ENCODE data around the gene RPS6KC1. TPM values are rescaled to one million over a fixed set of nuclear protein-coding genes. Genes with fewer than 3 reads are reported as not detected.
A peak's percentile ranks its signal among the peaks of the same experiment; 100 is the strongest.

The RPS6KC1 gene
- polyA plus RNA-seq, 4 donors, result 5.7 to 11.1 (median 5.8) TPM

DNA sequence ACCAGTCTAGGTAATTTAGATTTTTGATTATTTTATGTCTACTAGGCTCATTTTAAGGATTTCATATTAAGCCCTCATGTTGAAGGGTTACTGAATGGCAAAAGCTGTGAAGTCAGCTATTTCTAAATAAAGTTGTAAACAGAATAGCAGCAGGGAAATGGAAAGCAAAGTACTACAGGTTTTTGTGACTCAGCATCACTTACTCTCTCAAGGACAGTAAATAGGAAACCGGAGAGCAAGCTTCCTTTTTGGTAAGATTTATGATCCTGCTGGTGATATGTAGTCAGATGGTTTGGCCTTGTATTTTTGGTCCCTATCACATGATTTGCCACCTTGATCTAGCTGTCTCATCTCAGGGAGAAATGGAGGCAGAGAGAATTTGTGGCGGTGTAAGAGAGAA, 226.0 kb downstream of the RPS6KC1 start:
- H3K27ac ChIP-seq (ENCODE audit: low read depth in 1 of 3, low read length in 2 of 3), result no peak overlapping the region
- DNase-seq (no peak), FAIRE-seq (no peak)
- H3K36me3 ChIP-seq (ENCODE audit: control insufficient read depth in 3 of 3, insufficient read depth in 2 of 3, low read depth in 1 of 3, low read length in 3 of 3), result peaks cover 0 to 6% (median 0%) of the 10 kb centered on the region in 3 donors
- no peak overlapping the region for H3K4me3 ChIP-seq (ENCODE audit: low read depth in 1 of 3, low read length in 3 of 3)
- no peaks in the 10 kb centered on the region for H3K9me3 ChIP-seq (ENCODE audit: control insufficient read depth in 2 of 2, insufficient read depth in 1 of 2, low read depth in 1 of 2, low read length in 1 of 2)
- no peaks in the 10 kb centered on the region for H3K4me1 ChIP-seq (ENCODE audit: control insufficient read depth in 3 of 3, insufficient read depth in 2 of 3, low read depth in 1 of 3, low read length in 2 of 3)
- no peaks in the 10 kb centered on the region for H3K27me3 ChIP-seq (ENCODE audit: control insufficient read depth in 3 of 3, insufficient read depth in 3 of 3, low read length in 3 of 3)
- WGBS, 3 donors, result 81 to 93% (median 85%) methylated on average over 2 of the region's 2 CpGs

DNA sequence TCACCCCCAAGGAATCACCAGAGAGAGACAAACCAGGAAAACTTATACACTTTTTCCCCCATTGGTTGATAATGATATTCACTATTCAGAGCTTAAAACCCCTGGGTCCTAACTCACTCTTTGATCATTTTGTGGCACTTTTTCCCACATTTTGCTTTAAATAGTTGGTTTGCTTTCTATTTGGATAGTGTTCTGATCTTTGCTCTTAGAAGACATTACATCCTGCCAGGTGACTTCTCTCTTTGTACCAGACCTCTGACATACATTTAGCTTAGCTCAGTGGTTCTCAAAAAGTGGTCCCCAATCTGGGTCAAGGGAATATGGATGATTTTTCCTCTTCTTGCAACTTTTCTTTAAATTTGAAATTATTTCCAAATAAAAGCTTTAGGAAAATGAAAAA, 228.4 kb downstream of the RPS6KC1 start:
- DNase-seq (no peak), FAIRE-seq (no peak)
- H3K4me3 ChIP-seq (ENCODE audit: low read depth in 1 of 3, low read length in 3 of 3), result no peak overlapping the region
- H3K27me3 ChIP-seq (ENCODE audit: control insufficient read depth in 3 of 3, insufficient read depth in 3 of 3, low read length in 3 of 3), result no peaks in the 10 kb centered on the region
- H3K4me1 ChIP-seq (ENCODE audit: control insufficient read depth in 3 of 3, insufficient read depth in 2 of 3, low read depth in 1 of 3, low read length in 2 of 3), result no peaks in the 10 kb centered on the region
- no peaks in the 10 kb centered on the region for H3K9me3 ChIP-seq (ENCODE audit: control insufficient read depth in 2 of 2, insufficient read depth in 1 of 2, low read depth in 1 of 2, low read length in 1 of 2)
- H3K27ac ChIP-seq (ENCODE audit: low read depth in 1 of 3, low read length in 2 of 3), result no peak overlapping the region
- peaks cover 0 to 2% (median 0%) of the 10 kb centered on the region in 3 donors for H3K36me3 ChIP-seq (ENCODE audit: control insufficient read depth in 3 of 3, insufficient read depth in 2 of 3, low read depth in 1 of 3, low read length in 3 of 3)

DNA sequence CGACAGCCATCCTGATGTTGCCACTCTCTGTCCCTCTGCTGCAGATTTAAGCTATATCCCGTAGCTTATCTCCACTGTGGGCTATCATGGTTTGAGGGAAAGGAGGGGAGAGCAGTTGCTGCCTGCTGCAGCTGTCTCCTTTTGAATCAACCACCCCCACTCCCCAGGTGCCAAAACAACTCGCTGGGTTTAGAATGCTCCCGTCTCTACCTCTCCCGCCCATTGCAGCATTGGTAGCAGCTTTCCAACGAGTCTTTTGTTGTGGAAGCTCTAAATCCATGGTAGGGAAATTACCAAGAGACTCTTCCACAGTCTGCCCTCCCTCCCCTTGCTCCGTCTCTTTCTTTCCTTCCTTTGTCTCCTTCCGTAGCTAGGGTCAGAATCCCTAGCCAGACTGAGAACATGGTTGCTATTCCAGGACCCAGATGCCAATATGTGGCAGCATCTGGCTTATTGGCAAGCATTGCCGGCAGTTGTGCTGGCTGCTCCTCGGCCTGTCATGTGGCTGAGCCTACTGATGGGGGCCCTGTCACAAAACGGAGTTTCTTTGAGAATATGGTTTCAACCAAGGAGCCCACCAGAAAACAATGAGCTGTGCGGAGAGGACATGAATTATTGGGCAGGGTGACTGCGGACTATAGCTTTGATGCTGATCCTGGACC, 230.7 kb downstream of the RPS6KC1 start:
- 80 to 88% (median 84%) methylated on average over 13 of the region's 13 CpGs for WGBS, 3 donors
- H3K27ac ChIP-seq (ENCODE audit: low read depth in 1 of 3, low read length in 2 of 3), result no peak overlapping the region
- no peaks in the 10 kb centered on the region for H3K36me3 ChIP-seq (ENCODE audit: control insufficient read depth in 3 of 3, insufficient read depth in 2 of 3, low read depth in 1 of 3, low read length in 3 of 3)
- no peaks in the 10 kb centered on the region for H3K4me1 ChIP-seq (ENCODE audit: control insufficient read depth in 3 of 3, insufficient read depth in 2 of 3, low read depth in 1 of 3, low read length in 2 of 3)
- no peak overlapping the region for H3K4me3 ChIP-seq (ENCODE audit: low read depth in 1 of 3, low read length in 3 of 3)
- no peak for FAIRE-seq
- H3K9me3 ChIP-seq (ENCODE audit: control insufficient read depth in 2 of 2, insufficient read depth in 1 of 2, low read depth in 1 of 2, low read length in 1 of 2), result no peaks in the 10 kb centered on the region
- no peak for DNase-seq
- H3K27me3 ChIP-seq (ENCODE audit: control insufficient read depth in 3 of 3, insufficient read depth in 3 of 3, low read length in 3 of 3), result no peaks in the 10 kb centered on the region

DNA sequence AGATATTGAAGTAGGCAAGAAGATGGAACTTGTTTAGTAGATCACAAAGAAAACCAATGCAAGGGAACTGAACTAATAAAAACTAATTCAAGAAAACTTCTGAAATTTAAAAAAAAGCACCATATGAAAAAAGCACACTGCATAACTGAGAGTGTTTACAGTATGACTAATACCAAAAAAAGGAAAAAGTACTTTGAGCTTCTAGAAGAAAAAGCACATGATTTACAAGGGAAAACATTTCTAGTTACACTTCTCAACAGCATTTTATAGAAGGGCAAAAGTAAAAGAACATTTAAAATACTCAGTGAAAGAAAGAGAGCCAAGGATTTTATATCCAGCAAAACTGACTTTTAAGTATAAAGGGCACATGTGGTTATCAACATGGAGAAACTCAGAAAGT, 233.6 kb downstream of the RPS6KC1 start:
- DNase-seq (no peak), FAIRE-seq (no peak)
- Histone ChIP-seq H3K4me3 (ENCODE audit: low read depth in 1 of 3, low read length in 3 of 3) (no peak overlapping the region), H3K4me1 (ENCODE audit: control insufficient read depth in 3 of 3, insufficient read depth in 2 of 3, low read depth in 1 of 3, low read length in 2 of 3) (no peaks in the 10 kb centered on the region), H3K36me3 (ENCODE audit: control insufficient read depth in 3 of 3, insufficient read depth in 2 of 3, low read depth in 1 of 3, low read length in 3 of 3) (no peaks in the 10 kb centered on the region), H3K9me3 (ENCODE audit: control insufficient read depth in 2 of 2, insufficient read depth in 1 of 2, low read depth in 1 of 2, low read length in 1 of 2) (no peaks in the 10 kb centered on the region), H3K27ac (ENCODE audit: low read depth in 1 of 3, low read length in 2 of 3) (no peak overlapping the region), H3K27me3 (ENCODE audit: control insufficient read depth in 3 of 3, insufficient read depth in 3 of 3, low read length in 3 of 3) (no peaks in the 10 kb centered on the region)

DNA sequence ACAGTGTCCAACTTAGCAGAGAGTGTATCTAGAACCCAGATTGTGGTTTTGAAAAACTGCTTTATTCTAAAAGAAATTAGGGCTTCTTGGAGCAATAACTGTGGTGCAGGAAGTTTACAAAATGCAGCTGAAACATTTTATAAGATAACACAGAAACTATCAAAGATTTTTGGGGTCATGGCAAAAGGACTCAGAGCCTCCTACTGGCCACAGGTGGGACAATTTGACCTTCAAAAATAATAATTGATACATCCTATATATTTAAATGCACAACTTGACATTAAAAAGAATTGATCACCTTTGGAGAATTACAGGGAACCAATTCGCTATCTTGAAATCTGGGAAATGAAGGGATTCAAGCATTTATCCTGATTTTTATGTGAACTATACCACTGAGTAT, 235.2 kb downstream of the RPS6KC1 start:
- H3K4me3 ChIP-seq (ENCODE audit: low read depth in 1 of 3, low read length in 3 of 3), result no peak overlapping the region
- no peaks in the 10 kb centered on the region for H3K9me3 ChIP-seq (ENCODE audit: control insufficient read depth in 2 of 2, insufficient read depth in 1 of 2, low read depth in 1 of 2, low read length in 1 of 2)
- H3K27me3 ChIP-seq (ENCODE audit: control insufficient read depth in 3 of 3, insufficient read depth in 3 of 3, low read length in 3 of 3), result no peaks in the 10 kb centered on the region
- no peaks in the 10 kb centered on the region for H3K4me1 ChIP-seq (ENCODE audit: control insufficient read depth in 3 of 3, insufficient read depth in 2 of 3, low read depth in 1 of 3, low read length in 2 of 3)
- no peaks in the 10 kb centered on the region for H3K36me3 ChIP-seq (ENCODE audit: control insufficient read depth in 3 of 3, insufficient read depth in 2 of 3, low read depth in 1 of 3, low read length in 3 of 3)
- DNase-seq (no peak), FAIRE-seq (no peak)
- WGBS, 3 donors, result 85 to 95% (median 92%) methylated on average over 1 of the region's 1 CpG
- H3K27ac ChIP-seq (ENCODE audit: low read depth in 1 of 3, low read length in 2 of 3), result no peak overlapping the region

DNA sequence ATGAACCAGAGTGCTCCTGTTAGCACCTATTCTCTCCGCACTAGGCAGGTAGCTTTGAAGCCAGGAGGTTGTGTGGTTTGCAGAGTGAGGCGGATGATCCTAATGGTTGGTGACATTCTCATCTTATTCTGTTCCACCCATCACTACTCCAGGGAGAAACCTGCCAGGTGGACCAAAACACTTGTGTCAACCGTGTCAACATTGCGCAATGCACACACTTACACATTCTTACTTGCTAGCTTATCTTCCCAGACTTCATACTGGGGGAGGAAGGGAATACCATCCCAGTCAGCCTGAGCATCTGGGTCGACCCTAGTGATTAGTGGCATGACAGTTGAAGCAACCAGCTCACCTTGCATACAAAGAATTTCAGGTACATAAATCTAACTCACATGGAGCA, 236.9 kb downstream of the RPS6KC1 start:
- no peaks in the 10 kb centered on the region for H3K36me3 ChIP-seq (ENCODE audit: control insufficient read depth in 3 of 3, insufficient read depth in 2 of 3, low read depth in 1 of 3, low read length in 3 of 3)
- no peaks in the 10 kb centered on the region for H3K9me3 ChIP-seq (ENCODE audit: control insufficient read depth in 2 of 2, insufficient read depth in 1 of 2, low read depth in 1 of 2, low read length in 1 of 2)
- DNase-seq (peak in 1 of 2 donors; percentile 31), FAIRE-seq (no peak)
- H3K4me3 ChIP-seq (ENCODE audit: low read depth in 1 of 3, low read length in 3 of 3), result no peak overlapping the region
- no peaks in the 10 kb centered on the region for H3K4me1 ChIP-seq (ENCODE audit: control insufficient read depth in 3 of 3, insufficient read depth in 2 of 3, low read depth in 1 of 3, low read length in 2 of 3)
- H3K27me3 ChIP-seq (ENCODE audit: control insufficient read depth in 3 of 3, insufficient read depth in 3 of 3, low read length in 3 of 3), result no peaks in the 10 kb centered on the region
- 65 to 82% (median 71%) methylated on average over 5 of the region's 5 CpGs for WGBS, 3 donors
- no peak overlapping the region for H3K27ac ChIP-seq (ENCODE audit: low read depth in 1 of 3, low read length in 2 of 3)

DNA sequence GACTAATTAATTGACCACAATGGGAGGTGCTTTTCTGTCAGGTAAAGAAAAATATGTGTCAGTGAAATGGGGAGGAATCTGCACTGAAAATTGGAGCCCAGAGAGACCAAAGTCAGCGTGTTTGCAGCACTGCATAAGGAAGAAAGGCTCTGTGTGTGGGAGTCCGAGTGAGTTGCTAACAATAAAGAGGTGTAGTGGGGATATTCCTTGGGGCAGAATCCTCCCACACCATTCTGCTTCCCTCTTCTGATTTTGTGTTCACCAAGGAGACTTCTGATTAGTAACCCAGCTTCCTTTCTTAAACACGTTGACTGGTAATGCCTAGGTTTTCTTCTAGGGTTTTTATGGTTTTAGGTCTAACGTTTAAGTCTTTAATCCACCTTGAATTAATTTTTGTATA, 240.5 kb downstream of the RPS6KC1 start:
- no peaks in the 10 kb centered on the region for H3K27me3 ChIP-seq (ENCODE audit: control insufficient read depth in 3 of 3, insufficient read depth in 3 of 3, low read length in 3 of 3)
- FAIRE-seq, result no peak

DNA sequence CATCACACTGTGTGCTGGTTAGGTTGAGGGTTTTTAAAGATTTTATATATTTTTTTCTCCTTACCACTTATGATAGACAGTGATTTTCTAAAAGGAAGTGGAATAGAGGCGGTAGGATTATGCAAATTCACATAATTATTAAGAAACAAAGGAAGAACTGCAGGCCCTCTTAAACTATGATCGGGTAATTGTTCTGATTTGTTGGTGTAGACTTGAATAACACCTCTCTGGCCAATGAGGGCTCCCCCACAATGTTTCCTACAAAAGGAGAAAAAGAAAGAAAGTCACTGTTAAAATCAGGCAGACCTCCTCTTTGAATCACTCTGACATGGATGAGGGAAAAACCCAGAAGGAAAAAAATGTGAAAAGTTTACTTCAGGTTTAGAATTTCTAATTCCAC, 241.6 kb downstream of the RPS6KC1 start:
- Histone ChIP-seq H3K27me3 (ENCODE audit: control insufficient read depth in 3 of 3, insufficient read depth in 3 of 3, low read length in 3 of 3) (no peaks in the 10 kb centered on the region), H3K9me3 (ENCODE audit: control insufficient read depth in 2 of 2, insufficient read depth in 1 of 2, low read depth in 1 of 2, low read length in 1 of 2) (peaks cover 1 to 11% of the 10 kb centered on the region in 2 donors), H3K4me1 (ENCODE audit: control insufficient read depth in 3 of 3, insufficient read depth in 2 of 3, low read depth in 1 of 3, low read length in 2 of 3) (no peaks in the 10 kb centered on the region), H3K27ac (ENCODE audit: low read depth in 1 of 3, low read length in 2 of 3) (no peak overlapping the region), H3K4me3 (ENCODE audit: low read depth in 1 of 3, low read length in 3 of 3) (no peak overlapping the region), H3K36me3 (ENCODE audit: control insufficient read depth in 3 of 3, insufficient read depth in 2 of 3, low read depth in 1 of 3, low read length in 3 of 3) (no peaks in the 10 kb centered on the region)
- no peak for FAIRE-seq
- DNase-seq, result no peak
- 83 to 91% (median 88%) methylated on average over 2 of the region's 2 CpGs for WGBS, 3 donors

More for the DNA sequence above, 240.5 kb downstream of the RPS6KC1 start:
- Histone ChIP-seq H3K4me1 (ENCODE audit: control insufficient read depth in 3 of 3, insufficient read depth in 2 of 3, low read depth in 1 of 3, low read length in 2 of 3) (no peaks in the 10 kb centered on the region), H3K27ac (ENCODE audit: low read depth in 1 of 3, low read length in 2 of 3) (no peak overlapping the region), H3K9me3 (ENCODE audit: control insufficient read depth in 2 of 2, insufficient read depth in 1 of 2, low read depth in 1 of 2, low read length in 1 of 2) (peaks cover 1 to 7% of the 10 kb centered on the region in 2 donors), H3K36me3 (ENCODE audit: control insufficient read depth in 3 of 3, insufficient read depth in 2 of 3, low read depth in 1 of 3, low read length in 3 of 3) (no peaks in the 10 kb centered on the region), H3K4me3 (ENCODE audit: low read depth in 1 of 3, low read length in 3 of 3) (no peak overlapping the region)
- 70 to 84% (median 84%) methylated on average over 4 of the region's 4 CpGs for WGBS, 3 donors
- no peak for DNase-seq

DNA sequence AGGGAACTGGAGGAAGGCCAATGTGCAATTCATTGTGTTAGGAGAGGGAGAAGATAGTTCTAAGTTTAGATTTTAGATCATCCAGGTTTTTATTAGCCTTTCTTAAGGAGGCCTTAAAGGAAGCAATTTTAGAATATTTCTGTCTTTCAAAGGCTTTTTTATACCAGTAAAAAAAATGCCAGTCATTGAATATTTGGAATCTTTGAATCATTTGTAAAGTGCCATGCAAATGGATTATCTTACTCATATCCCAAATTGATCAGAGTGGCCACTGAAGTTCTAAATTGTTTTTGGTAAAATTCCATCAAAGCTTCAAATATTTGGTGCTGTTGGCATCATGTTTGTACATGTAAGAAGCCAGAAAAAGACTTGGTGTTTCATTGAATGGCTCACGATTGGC, 244.8 kb downstream of the RPS6KC1 start:
- no peak overlapping the region for H3K27ac ChIP-seq (ENCODE audit: low read depth in 1 of 3, low read length in 2 of 3)
- WGBS, 3 donors, result 91 to 100% (median 97%) methylated on average over 1 of the region's 1 CpG
- H3K36me3 ChIP-seq (ENCODE audit: control insufficient read depth in 3 of 3, insufficient read depth in 2 of 3, low read depth in 1 of 3, low read length in 3 of 3), result no peaks in the 10 kb centered on the region
- DNase-seq (no peak), FAIRE-seq (no peak)
- H3K27me3 ChIP-seq (ENCODE audit: control insufficient read depth in 3 of 3, insufficient read depth in 3 of 3, low read length in 3 of 3), result no peaks in the 10 kb centered on the region
- peaks cover 1 to 11% of the 10 kb centered on the region in 2 donors for H3K9me3 ChIP-seq (ENCODE audit: control insufficient read depth in 2 of 2, insufficient read depth in 1 of 2, low read depth in 1 of 2, low read length in 1 of 2)
- H3K4me3 ChIP-seq (ENCODE audit: low read depth in 1 of 3, low read length in 3 of 3), result no peak overlapping the region
- no peaks in the 10 kb centered on the region for H3K4me1 ChIP-seq (ENCODE audit: control insufficient read depth in 3 of 3, insufficient read depth in 2 of 3, low read depth in 1 of 3, low read length in 2 of 3)
